ENCODE measurements around the gene PKDREJ.
A peak's percentile ranks its signal among the peaks of the same experiment; 100 is the strongest.
"Not testable (repeated sequence)": the region's sequence is repeated elsewhere in the genome, so short reads cannot be mapped to it uniquely, and the experiment has no call there.

Gene PKDREJ

DNA sequence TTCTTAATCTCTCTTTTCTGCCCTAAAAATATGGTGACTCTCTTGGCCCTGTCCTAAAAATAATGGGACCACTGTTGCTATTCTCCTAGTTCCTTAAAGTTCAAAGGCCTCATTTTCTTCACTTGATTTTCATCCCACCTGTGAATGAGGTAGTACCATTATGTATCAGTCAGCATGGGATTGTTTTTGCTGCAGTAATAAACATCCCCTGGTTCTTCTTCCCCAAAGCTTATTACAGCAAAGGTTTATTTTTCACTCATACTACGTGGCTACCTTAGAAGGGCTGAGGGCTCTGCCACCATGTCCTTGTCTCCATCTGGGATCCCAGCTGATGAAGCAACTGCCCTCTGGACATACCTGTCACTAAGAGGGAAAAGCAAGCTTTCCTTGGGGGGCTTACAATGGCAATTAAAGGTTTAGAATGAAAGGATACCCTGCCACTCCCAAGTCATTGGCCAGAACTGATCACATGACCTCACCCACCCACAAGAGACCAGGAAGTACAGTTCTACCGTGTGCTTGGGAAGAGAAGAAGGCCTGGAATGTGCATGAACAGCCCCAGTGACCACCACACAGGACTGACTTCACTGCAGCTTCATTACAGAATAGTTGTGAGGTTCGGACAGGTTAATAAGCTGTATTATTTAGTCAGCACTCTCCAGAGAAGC lies 12.4 kb upstream of the PKDREJ start:
- Histone ChIP-seq H3K36me3 (ENCODE audit: insufficient read depth, low read length) (peaks cover 7% of the 10 kb centered on the region), H2AFZ (ENCODE audit: low read length, unreplicated experiment) (no peak overlapping the region), H3K79me2 (ENCODE audit: control insufficient read depth, insufficient read depth, low read length, unreplicated experiment) (no peaks in the 10 kb centered on the region), H3K27ac (ENCODE audit: low read depth, low read length) (no peak overlapping the region), H3K4me1 (ENCODE audit: control insufficient read depth, insufficient read depth, low read length, unreplicated experiment) (no peaks in the 10 kb centered on the region), H3K4me3 (ENCODE audit: low read depth, low read length) (no peak overlapping the region), H3K27me3 (ENCODE audit: insufficient read depth, low read length) (no peaks in the 10 kb centered on the region)

DNA sequence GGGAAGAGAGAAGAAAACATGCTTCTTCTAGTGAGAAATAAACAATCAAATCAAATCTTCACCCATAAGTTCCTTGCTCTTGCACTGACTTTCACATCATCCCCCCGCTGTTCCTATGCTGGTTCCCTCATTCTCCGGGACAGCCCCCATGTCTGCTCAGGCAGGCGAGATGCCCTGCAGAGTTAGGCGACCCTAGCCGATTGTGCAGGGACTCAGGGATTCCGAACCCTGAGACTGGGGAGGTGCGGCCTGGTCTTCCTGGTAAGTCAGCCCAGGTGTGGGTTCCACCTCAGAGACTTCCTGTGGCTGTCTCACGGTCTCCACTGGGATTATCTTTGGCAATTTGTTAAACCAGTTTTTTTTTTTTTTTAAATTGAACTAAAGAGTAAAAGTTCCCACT lies 11.2 kb upstream of the PKDREJ start:
- H3K36me3 ChIP-seq (ENCODE audit: insufficient read depth, low read length): peaks cover 7% of the 10 kb centered on the region
- H3K4me1 ChIP-seq (ENCODE audit: control insufficient read depth, insufficient read depth, low read length, unreplicated experiment): no peaks in the 10 kb centered on the region
- H3K79me2 ChIP-seq (ENCODE audit: control insufficient read depth, insufficient read depth, low read length, unreplicated experiment): no peaks in the 10 kb centered on the region
- no peak overlapping the region for H2AFZ ChIP-seq (ENCODE audit: low read length, unreplicated experiment)
- H3K27ac ChIP-seq (ENCODE audit: low read depth, low read length): no peak overlapping the region
- H3K4me3 ChIP-seq (ENCODE audit: low read depth, low read length): no peak overlapping the region
- H3K27me3 ChIP-seq (ENCODE audit: insufficient read depth, low read length): no peaks in the 10 kb centered on the region

DNA sequence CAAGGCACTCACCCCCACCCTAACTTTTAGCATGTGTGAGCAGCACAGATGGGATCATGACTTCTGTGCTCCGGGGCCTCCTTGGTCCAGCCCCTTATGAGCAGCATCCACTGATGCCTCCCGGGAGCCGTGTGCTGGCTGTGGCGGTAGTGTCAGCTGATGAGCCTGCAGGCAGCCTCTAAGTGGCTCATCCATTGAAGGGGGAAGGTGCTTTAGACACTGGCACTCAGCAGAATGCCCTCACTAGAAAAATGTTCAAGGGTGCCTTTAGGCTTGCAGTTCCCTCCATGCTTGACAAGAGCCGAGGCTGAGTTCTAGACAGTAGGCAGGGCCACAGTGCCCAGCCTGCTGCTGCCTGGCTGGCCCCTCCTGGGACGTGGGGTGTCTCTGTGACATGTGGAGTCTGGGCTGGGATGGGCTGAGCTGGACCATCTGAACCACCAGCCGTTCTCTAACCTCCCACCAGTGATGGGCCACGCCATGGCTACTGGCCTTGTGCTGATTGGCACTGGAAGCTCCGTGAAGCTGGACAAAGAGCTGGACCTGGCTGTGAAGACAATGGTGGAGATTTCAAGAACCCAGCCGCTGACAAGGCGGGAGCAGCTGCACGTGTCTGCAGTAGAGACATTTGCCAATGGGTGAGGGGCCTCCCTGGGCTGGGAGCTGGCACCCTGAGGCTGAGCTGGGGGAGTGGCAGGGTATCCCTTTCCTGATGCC lies 10.4 kb upstream of the PKDREJ start:
- peaks cover 7% of the 10 kb centered on the region for H3K36me3 ChIP-seq (ENCODE audit: insufficient read depth, low read length)
- peaks cover 2% of the 10 kb centered on the region for H3K4me1 ChIP-seq (ENCODE audit: control insufficient read depth, insufficient read depth, low read length, unreplicated experiment)
- H3K4me3 ChIP-seq (ENCODE audit: low read depth, low read length): no peak overlapping the region
- H3K27me3 ChIP-seq (ENCODE audit: insufficient read depth, low read length): no peaks in the 10 kb centered on the region
- no peaks in the 10 kb centered on the region for H3K79me2 ChIP-seq (ENCODE audit: control insufficient read depth, insufficient read depth, low read length, unreplicated experiment)
- no peak overlapping the region for H3K27ac ChIP-seq (ENCODE audit: low read depth, low read length)
- H2AFZ ChIP-seq (ENCODE audit: low read length, unreplicated experiment): no peak overlapping the region

DNA sequence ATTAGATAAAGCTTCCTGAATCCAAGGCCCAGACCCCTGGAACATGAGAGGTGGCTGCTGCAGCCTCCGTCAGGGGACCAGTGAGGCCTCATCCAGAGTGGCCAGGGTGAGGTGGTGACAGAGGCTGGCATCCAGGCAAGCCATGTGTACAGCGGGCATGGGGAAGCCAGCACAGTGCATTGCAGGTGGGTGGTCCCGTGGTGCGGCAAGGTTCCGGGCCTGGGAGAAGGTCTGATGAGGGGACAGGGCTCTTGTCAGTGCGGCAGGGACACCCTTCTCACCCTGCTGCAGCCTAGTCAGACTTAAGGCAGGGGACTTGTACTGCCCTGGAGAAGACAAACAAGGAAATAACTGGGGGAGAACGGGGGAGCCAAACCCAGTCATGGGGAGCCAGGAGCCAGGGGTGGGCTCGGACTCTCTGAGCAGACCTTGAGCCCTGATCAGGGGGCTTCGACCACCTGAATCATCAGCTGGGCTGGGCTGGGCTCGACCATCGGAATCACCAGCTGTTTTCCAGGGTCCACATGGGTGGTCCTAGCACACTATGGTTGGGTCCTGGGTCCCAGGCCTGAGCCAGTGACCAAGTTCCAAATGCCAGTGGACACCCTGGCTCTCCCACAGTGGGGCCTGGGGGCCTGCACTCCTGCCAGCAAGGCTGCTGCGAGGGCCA lies 9.8 kb upstream of the PKDREJ start:
- Histone ChIP-seq H3K27me3 (ENCODE audit: insufficient read depth, low read length) (no peaks in the 10 kb centered on the region), H2AFZ (ENCODE audit: low read length, unreplicated experiment) (no peak overlapping the region), H3K4me3 (ENCODE audit: low read depth, low read length) (no peak overlapping the region), H3K27ac (ENCODE audit: low read depth, low read length) (no peak overlapping the region), H3K36me3 (ENCODE audit: insufficient read depth, low read length) (peaks cover 7% of the 10 kb centered on the region), H3K79me2 (ENCODE audit: control insufficient read depth, insufficient read depth, low read length, unreplicated experiment) (peaks cover 5% of the 10 kb centered on the region), H3K4me1 (ENCODE audit: control insufficient read depth, insufficient read depth, low read length, unreplicated experiment) (peaks cover 2% of the 10 kb centered on the region)

DNA sequence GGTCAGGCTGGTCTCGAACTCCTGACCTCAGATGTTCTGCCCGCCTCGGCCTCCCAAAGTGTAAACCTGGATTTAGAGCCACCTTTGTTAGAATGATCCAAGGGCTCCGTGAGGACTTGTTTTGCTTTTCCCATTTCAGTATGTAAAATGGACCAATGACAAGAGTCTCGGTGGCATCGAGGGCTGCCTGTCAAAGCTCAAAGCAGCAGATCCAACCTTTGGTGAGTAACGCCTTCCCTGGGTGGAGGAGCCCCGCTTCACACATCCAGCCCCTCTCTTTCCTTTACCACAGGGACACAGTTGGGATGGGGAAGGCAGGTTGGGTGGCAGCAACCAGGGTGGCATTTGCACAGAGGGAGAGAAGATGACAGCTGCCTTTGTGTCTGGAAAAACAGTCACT lies 9.1 kb upstream of the PKDREJ start:
- no peak overlapping the region for H2AFZ ChIP-seq (ENCODE audit: low read length, unreplicated experiment)
- H3K4me1 ChIP-seq (ENCODE audit: control insufficient read depth, insufficient read depth, low read length, unreplicated experiment): peaks cover 2% of the 10 kb centered on the region
- H3K79me2 ChIP-seq (ENCODE audit: control insufficient read depth, insufficient read depth, low read length, unreplicated experiment): peaks cover 5% of the 10 kb centered on the region
- H3K4me3 ChIP-seq (ENCODE audit: low read depth, low read length): no peak overlapping the region
- H3K27ac ChIP-seq (ENCODE audit: low read depth, low read length): no peak overlapping the region
- H3K36me3 ChIP-seq (ENCODE audit: insufficient read depth, low read length): peaks cover 7% of the 10 kb centered on the region
- H3K27me3 ChIP-seq (ENCODE audit: insufficient read depth, low read length): no peaks in the 10 kb centered on the region

DNA sequence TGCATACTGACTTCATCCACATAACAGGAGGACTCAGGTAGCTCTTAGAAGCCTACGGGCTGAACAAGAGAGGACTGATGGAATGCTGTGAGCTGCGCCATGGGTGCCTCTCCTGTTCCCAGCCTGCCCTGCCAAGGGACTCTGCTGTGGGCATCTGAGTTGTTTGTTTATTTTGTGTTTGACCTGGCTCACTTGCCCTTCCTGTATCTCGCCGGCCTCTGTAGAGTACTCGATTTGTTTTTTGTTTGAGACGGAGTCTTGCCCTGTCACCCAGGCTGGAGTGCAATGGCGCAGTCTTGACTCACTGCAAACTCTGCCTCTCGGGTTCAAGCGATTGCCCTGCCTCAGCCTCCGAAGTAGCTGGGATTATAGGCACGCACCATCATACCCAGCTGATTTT lies 6.4 kb upstream of the PKDREJ start:
- H3K27me3 ChIP-seq (ENCODE audit: insufficient read depth, low read length): no peaks in the 10 kb centered on the region
- peaks cover 2% of the 10 kb centered on the region for H3K4me1 ChIP-seq (ENCODE audit: control insufficient read depth, insufficient read depth, low read length, unreplicated experiment)
- no peak overlapping the region for H2AFZ ChIP-seq (ENCODE audit: low read length, unreplicated experiment)
- peaks cover 5% of the 10 kb centered on the region for H3K79me2 ChIP-seq (ENCODE audit: control insufficient read depth, insufficient read depth, low read length, unreplicated experiment)
- no peaks in the 10 kb centered on the region for H3K36me3 ChIP-seq (ENCODE audit: insufficient read depth, low read length)
- H3K27ac ChIP-seq (ENCODE audit: low read depth, low read length): no peak overlapping the region
- no peak overlapping the region for H3K4me3 ChIP-seq (ENCODE audit: low read depth, low read length)

DNA sequence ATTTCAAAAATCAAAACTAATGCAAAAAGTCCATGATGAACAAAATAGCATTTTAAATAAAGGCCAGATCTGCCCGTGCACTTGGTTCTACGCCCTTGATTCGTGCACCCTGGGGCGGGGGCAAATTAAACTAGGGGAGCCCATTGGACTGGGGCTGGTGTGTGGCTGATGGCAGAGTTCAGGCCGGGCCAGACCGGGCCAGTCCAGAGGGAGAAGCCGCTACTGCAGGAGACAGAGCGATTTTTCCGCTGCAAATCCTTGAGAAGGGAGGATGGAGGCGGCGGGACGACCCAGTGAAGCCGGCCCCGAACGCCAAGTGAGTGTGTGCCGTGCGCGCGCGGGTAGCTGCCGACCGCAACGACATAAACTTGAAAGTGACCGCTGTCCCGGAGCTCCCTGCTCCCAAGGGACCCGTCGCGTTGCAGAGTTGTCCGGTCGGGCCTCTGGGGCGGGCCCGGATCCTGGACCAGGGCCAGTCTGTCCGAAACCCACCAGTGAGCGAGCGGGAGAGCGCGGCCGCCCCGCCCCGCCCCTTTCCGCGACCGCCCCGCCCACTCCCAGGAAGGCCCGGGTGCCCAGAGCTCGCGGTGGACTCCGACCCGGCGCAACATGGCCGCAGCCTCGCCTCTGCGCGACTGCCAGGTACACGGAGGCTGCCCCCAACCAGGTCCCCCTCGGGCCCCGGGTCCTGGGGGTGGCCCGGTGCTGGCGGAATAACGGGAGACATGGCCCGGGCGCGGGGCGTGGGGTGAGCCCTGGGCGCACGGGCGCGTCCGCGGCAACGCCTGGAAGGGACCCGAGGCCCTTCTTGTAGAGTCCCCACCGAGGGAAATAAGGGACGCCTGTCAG lies 4.5 kb upstream of the PKDREJ start, which contains the start of gene TTC38:
Gene TTC38, plus strand, starts transcription at position 578 of the 849 bp plus-strand sequence. Its CDS starts 32 bp downstream, at position 610.
- Histone ChIP-seq H3K36me3 (ENCODE audit: insufficient read depth, low read length) (no peaks in the 10 kb centered on the region), H3K79me2 (ENCODE audit: control insufficient read depth, insufficient read depth, low read length, unreplicated experiment) (peaks cover 5% of the 10 kb centered on the region), H3K4me3 (ENCODE audit: low read depth, low read length) (peak within 1 kb of the TSS; percentile 94), H3K4me1 (ENCODE audit: control insufficient read depth, insufficient read depth, low read length, unreplicated experiment) (peaks cover 2% of the 10 kb centered on the region), H3K27ac (ENCODE audit: low read depth, low read length) (no peak within 1 kb of the TSS), H3K27me3 (ENCODE audit: insufficient read depth, low read length) (peaks cover 4% of the 10 kb centered on the region; the same call in 1 of the 2 replicates), H2AFZ (ENCODE audit: low read length, unreplicated experiment) (peak within 1 kb of the TSS; percentile 96)

DNA sequence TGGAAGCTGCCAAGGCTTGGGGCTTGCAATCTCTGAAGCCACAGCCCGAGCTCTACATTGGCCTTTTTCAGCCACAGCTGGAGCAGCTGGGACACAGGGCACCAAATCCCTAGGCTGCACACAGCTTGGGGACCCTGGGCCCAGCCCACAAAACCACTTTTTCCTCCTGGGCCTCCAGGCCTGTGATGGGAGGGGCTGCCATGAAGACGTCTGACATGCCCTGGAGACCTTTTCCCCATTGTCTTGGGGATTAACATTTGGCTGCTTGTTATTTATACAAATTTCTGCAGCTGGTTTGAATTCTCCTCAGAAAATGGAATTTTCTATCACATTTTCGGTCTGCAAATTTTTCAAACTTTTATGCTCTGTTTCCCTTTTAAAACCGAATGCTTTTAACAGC lies 2.5 kb upstream of the PKDREJ start:
- H2AFZ ChIP-seq (ENCODE audit: low read length, unreplicated experiment); H3K79me2 ChIP-seq (ENCODE audit: control insufficient read depth, insufficient read depth, low read length, unreplicated experiment); H3K4me3 ChIP-seq (ENCODE audit: low read depth, low read length); H3K27ac ChIP-seq (ENCODE audit: low read depth, low read length); H3K36me3 ChIP-seq (ENCODE audit: insufficient read depth, low read length); H3K4me1 ChIP-seq (ENCODE audit: control insufficient read depth, insufficient read depth, low read length, unreplicated experiment): not testable (repeated sequence)
- peaks cover 23% of the 10 kb centered on the region; the same call in 1 of the 2 replicates for H3K27me3 ChIP-seq (ENCODE audit: insufficient read depth, low read length)

DNA sequence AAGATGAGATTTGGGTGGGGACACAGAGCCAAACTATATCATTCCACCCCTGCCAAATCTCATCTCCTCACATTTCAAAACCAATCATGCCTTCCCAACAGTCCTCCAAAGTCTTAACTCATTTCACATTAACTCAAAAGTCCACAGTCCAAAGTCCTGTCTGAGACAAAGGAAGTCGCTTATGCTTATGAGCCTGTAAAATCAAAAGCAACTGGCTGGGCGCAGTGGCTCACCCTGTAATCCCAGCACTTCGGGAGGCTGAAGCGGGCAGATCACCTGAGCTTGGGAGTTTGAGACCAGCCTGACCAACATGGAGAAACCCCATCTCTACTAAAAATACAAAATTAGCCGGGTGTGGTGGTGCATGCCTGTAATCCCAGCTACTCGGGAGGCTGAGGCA lies 1.4 kb upstream of the PKDREJ start:
- H3K27ac ChIP-seq (ENCODE audit: low read depth, low read length); H2AFZ ChIP-seq (ENCODE audit: low read length, unreplicated experiment); H3K4me1 ChIP-seq (ENCODE audit: control insufficient read depth, insufficient read depth, low read length, unreplicated experiment); H3K79me2 ChIP-seq (ENCODE audit: control insufficient read depth, insufficient read depth, low read length, unreplicated experiment); H3K36me3 ChIP-seq (ENCODE audit: insufficient read depth, low read length); H3K4me3 ChIP-seq (ENCODE audit: low read depth, low read length): not testable (repeated sequence)
- peaks cover 25% of the 10 kb centered on the region; the same call in 1 of the 2 replicates for H3K27me3 ChIP-seq (ENCODE audit: insufficient read depth, low read length)

DNA sequence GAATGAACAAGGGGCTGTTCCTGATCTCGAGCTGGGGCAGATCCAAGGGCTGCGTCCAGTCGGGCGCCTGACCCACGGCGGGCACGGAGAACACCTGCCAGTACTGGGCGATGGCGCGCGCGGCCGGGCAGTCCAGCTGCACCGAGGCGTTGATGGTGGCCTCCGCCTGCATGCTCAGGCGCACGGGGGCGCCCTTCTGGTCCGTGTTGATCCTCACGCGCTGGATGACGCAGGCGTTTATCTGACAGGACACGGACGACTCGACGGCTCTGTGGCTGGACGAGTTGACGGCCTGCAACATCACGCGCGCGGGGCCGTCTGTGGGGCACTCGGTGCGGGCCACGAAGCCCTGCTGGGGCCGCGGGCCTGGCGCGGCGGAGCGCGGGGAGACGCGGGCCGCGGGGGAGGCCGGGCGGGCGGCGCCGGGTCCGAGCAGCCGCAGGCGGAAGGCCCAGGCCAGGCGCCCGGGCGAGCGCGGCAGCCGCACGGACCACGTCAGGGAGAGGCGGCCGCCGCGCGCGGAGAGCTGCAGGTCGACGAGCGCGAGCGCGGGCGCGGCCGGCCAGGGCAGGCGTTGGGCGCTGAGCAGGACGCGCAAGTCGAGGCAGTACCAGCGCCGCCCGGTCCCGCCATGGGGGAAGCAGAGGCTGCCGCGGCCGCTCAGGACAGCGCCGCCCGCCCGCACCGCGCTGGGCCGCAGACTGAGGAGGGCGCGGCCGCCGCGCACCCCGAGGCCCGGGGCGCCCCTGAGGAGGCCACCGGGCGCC lies 511 bp downstream of the PKDREJ start:
- no peak overlapping the region for H3K4me3 ChIP-seq (ENCODE audit: low read depth, low read length)
- H2AFZ ChIP-seq (ENCODE audit: low read length, unreplicated experiment): no peak overlapping the region
- no peaks in the 10 kb centered on the region for H3K36me3 ChIP-seq (ENCODE audit: insufficient read depth, low read length)
- no peaks in the 10 kb centered on the region for H3K4me1 ChIP-seq (ENCODE audit: control insufficient read depth, insufficient read depth, low read length, unreplicated experiment)
- H3K27ac ChIP-seq (ENCODE audit: low read depth, low read length): no peak overlapping the region
- H3K27me3 ChIP-seq (ENCODE audit: insufficient read depth, low read length): peaks cover 25% of the 10 kb centered on the region; the same call in 1 of the 2 replicates
- H3K79me2 ChIP-seq (ENCODE audit: control insufficient read depth, insufficient read depth, low read length, unreplicated experiment): no peaks in the 10 kb centered on the region

All from ACC112 (cell line).